K562 (cell line): ENCODE data around the gene EOLA1. TPM values are rescaled to one million over a fixed set of nuclear protein-coding genes. Genes with fewer than 3 reads are reported as not detected.

Source experiments
- AFF1 ChIP-seq, 2 experiments: fragments of 450-650 bp; IDR thresholded peaks; 2 replicates each; pipeline ENCODE4 v1.6.1; 2018; ENCODE audit warnings: mild to moderate bottlenecking in 2 of 2, low read depth in 1 of 2; ENCODE audit not compliant: partially characterized antibody in 2 of 2
- BHLHE40 ChIP-seq: IDR thresholded peaks from 2 replicates; pipeline ENCODE4 v1.6.1; 2011; ENCODE audit warnings: low read length, improper control_type of control experiment
- EP400 ChIP-seq: fragments of 450-650 bp; IDR thresholded peaks from 2 replicates; pipeline ENCODE4 v1.6.1; 2017; ENCODE audit warnings: antibody characterized with exemption, mild to moderate bottlenecking, moderate library complexity
- ESRRA ChIP-seq: fragments of 450-650 bp; IDR thresholded peaks from 2 replicates; pipeline ENCODE4 v1.6.1; 2014; ENCODE audit warnings: low read depth, mild to moderate bottlenecking, moderate library complexity, borderline replicate concordance
- HOMEZ ChIP-seq: fragments of 250-450 bp; sonication (Bioruptor Pico); IDR thresholded peaks from 2 replicates; pipeline ENCODE4 v1.4.0; 2020; ENCODE audit warnings: mild to moderate bottlenecking, moderate library complexity
- KLF13 ChIP-seq: fragments of 450-650 bp; IDR thresholded peaks from 2 replicates; pipeline ENCODE4 v1.6.1; 2016; ENCODE audit warnings: missing genetic modification characterization, low read depth, mild to moderate bottlenecking, missing compliant biosample characterization, moderate library complexity, borderline replicate concordance
- MEIS2 ChIP-seq: fragments of 450-650 bp; IDR thresholded peaks from 2 replicates; pipeline ENCODE4 v1.6.1; 2014; ENCODE audit warnings: mild to moderate bottlenecking; ENCODE audit not compliant: partially characterized antibody
- NCOA6 ChIP-seq: fragments of 450-650 bp; IDR thresholded peaks from 2 replicates; pipeline ENCODE4 v1.6.1; 2017; ENCODE audit warnings: mild to moderate bottlenecking
- NEUROD1 ChIP-seq: fragments of 150-350 bp; IDR thresholded peaks from 2 replicates; pipeline ENCODE4 v1.6.1; 2014; ENCODE audit warnings: borderline replicate concordance, low read length, low read depth; ENCODE audit not compliant: partially characterized antibody
- OTX1 ChIP-seq: fragments of 450-650 bp; formaldehyde crosslinking; IDR thresholded peaks from 2 replicates; pipeline ENCODE4 v1.4.0; 2022; ENCODE audit warnings: mild to moderate bottlenecking
- PHB ChIP-seq: fragments of 250-450 bp; sonication (Bioruptor Pico); IDR thresholded peaks from 2 replicates; pipeline ENCODE4 v1.5.0; 2021
- RB1 ChIP-seq: fragments of 450-650 bp; IDR thresholded peaks from 2 replicates; pipeline ENCODE4 v1.6.1; 2017; ENCODE audit warnings: low read depth, mild to moderate bottlenecking
- SPI1 ChIP-seq: IDR thresholded peaks from 2 replicates; pipeline ENCODE4 v1.6.1; 2011; ENCODE audit warnings: low read depth, low read length, control low read depth, borderline replicate concordance
- ZBTB12 ChIP-seq: fragments of 250-450 bp; sonication (Bioruptor Pico); IDR thresholded peaks from 2 replicates; pipeline ENCODE4 v1.4.0; 2020
- polyA plus RNA-seq, 8 experiments: library from polyadenylated mRNA; depleted of rRNA in 4 of 8; stranded (reverse) in 5 of 8; unstranded in 3 of 8; fragments of >200 nt; fragmentation: Nextera tagmentation in 2 of 8; fragmentation: Illumina TruSeq in 1 of 8; extraction: Ambion mirVana in 2 of 8; extraction: Trizol in 1 of 8; gene quantifications; 2 replicates each; pipeline versions ENCODE4 v1.2.1 to v1.2.3, GENCODE V29; 2011 to 2014; ENCODE audit warnings: inconsistent platforms in 1 of 8, missing spikeins in 1 of 8
- total RNA-seq, 7 experiments: library from RNA; depleted of rRNA in 6 of 7; stranded (reverse); fragments of >200 nt in 6 of 7; fragmentation: Illumina TruSeq in 2 of 7; extraction: Trizol in 2 of 7; gene quantifications; 2 replicates each; pipeline versions ENCODE4 v1.2.1 to v1.2.3, GENCODE V29; 2011 to 2021; ENCODE audit warnings: low replicate concordance in 1 of 7
- TF ChIP-seq, protein P1 (sequence below): sonication (generic); formaldehyde crosslinking; IDR thresholded peaks from 2 replicates; pipeline ENCODE4 v1.8.0; 2022; ENCODE audit warnings: mild to moderate bottlenecking, missing genetic modification reagents

EOLA1 gene
- total and polyA plus RNA-seq, 9 of the 15 experiments (the other 6 are each of a cell fraction or from before 2014, with no cell fraction given): 6.3 to 32.9 (median 18.2) TPM

GRCh38 chrX:149540621-149541520 is at the start of gene EOLA1 (continued):
- peak; percentile 15 for TF ChIP-seq NEUROD1
- TF ChIP-seq ESRRA: peak; percentile 31; the same call in 1 of the 2 replicates
- peak; percentile 97 for TF ChIP-seq NCOA6
- peak; percentile 51 for TF ChIP-seq ZBTB12 (CRISPR knock-in tag)
- TF ChIP-seq PHB (CRISPR knock-in tag): no peak
- peak; percentile 42; the same call in 1 of the 2 replicates for TF ChIP-seq EP400
- TF ChIP-seq SPI1: peak; percentile 50; the same call in 1 of the 2 replicates
- peak; percentile 85 for TF ChIP-seq MEIS2
- TF ChIP-seq BHLHE40: peak; percentile 64; the same call in 1 of the 2 replicates
- TF ChIP-seq RB1: peak; percentile 25; the same call in 1 of the 2 replicates
- TF ChIP-seq HOMEZ (CRISPR knock-in tag): no peak
- TF ChIP-seq KLF13 (tag): no peak
- TF ChIP-seq, protein P1, sequence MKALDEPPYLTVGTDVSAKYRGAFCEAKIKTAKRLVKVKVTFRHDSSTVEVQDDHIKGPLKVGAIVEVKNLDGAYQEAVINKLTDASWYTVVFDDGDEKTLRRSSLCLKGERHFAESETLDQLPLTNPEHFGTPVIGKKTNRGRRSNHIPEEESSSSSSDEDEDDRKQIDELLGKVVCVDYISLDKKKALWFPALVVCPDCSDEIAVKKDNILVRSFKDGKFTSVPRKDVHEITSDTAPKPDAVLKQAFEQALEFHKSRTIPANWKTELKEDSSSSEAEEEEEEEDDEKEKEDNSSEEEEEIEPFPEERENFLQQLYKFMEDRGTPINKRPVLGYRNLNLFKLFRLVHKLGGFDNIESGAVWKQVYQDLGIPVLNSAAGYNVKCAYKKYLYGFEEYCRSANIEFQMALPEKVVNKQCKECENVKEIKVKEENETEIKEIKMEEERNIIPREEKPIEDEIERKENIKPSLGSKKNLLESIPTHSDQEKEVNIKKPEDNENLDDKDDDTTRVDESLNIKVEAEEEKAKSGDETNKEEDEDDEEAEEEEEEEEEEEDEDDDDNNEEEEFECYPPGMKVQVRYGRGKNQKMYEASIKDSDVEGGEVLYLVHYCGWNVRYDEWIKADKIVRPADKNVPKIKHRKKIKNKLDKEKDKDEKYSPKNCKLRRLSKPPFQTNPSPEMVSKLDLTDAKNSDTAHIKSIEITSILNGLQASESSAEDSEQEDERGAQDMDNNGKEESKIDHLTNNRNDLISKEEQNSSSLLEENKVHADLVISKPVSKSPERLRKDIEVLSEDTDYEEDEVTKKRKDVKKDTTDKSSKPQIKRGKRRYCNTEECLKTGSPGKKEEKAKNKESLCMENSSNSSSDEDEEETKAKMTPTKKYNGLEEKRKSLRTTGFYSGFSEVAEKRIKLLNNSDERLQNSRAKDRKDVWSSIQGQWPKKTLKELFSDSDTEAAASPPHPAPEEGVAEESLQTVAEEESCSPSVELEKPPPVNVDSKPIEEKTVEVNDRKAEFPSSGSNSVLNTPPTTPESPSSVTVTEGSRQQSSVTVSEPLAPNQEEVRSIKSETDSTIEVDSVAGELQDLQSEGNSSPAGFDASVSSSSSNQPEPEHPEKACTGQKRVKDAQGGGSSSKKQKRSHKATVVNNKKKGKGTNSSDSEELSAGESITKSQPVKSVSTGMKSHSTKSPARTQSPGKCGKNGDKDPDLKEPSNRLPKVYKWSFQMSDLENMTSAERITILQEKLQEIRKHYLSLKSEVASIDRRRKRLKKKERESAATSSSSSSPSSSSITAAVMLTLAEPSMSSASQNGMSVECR (CRISPR knock-in tag): peak; percentile 48; the same call in 1 of the 2 replicates
- TF ChIP-seq OTX1 (CRISPR knock-in tag): peak; percentile 11; the same call in 1 of the 2 replicates
- peak in 1 of 2 experiments; percentile 28 for TF ChIP-seq AFF1 (IDR thresholded peaks at IDR 0.05; ENCODE audit: low read depth in 1 of 2, partially characterized antibody in 2 of 2)
